ENCODE data around the gene UQCRC1.

The UQCRC1 gene

DNA sequence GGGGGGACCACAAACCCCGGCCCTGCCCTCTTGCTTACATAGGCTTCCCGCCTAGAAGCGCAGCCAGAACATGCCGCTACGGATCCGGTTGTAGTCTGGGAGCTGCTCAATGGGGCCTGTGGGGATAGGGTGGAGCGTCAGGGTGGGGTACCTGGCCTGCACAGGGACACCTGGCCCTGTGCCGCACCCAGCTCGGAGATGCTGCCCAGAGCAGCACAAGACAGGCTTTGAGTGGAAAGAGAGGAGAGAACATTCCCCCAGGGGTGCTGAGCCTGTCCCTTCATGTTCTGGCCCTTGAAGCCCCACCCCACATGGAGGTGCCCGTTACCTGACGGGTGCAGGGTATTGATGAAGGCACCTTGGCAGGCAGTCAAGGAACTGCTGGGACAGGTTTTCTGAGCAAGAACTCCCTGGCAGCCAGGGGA is 10.4 kb downstream of the UQCRC1 start:
- no peak for FAIRE-seq
- TF ChIP-seq, protein P1, sequence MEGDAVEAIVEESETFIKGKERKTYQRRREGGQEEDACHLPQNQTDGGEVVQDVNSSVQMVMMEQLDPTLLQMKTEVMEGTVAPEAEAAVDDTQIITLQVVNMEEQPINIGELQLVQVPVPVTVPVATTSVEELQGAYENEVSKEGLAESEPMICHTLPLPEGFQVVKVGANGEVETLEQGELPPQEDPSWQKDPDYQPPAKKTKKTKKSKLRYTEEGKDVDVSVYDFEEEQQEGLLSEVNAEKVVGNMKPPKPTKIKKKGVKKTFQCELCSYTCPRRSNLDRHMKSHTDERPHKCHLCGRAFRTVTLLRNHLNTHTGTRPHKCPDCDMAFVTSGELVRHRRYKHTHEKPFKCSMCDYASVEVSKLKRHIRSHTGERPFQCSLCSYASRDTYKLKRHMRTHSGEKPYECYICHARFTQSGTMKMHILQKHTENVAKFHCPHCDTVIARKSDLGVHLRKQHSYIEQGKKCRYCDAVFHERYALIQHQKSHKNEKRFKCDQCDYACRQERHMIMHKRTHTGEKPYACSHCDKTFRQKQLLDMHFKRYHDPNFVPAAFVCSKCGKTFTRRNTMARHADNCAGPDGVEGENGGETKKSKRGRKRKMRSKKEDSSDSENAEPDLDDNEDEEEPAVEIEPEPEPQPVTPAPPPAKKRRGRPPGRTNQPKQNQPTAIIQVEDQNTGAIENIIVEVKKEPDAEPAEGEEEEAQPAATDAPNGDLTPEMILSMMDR (IDR thresholded peaks at IDR 0.05; ENCODE audit: insufficient read depth, missing control alignments): no peak
- DNase-seq (ENCODE audit: insufficient read length, low spot score): no peak

DNA sequence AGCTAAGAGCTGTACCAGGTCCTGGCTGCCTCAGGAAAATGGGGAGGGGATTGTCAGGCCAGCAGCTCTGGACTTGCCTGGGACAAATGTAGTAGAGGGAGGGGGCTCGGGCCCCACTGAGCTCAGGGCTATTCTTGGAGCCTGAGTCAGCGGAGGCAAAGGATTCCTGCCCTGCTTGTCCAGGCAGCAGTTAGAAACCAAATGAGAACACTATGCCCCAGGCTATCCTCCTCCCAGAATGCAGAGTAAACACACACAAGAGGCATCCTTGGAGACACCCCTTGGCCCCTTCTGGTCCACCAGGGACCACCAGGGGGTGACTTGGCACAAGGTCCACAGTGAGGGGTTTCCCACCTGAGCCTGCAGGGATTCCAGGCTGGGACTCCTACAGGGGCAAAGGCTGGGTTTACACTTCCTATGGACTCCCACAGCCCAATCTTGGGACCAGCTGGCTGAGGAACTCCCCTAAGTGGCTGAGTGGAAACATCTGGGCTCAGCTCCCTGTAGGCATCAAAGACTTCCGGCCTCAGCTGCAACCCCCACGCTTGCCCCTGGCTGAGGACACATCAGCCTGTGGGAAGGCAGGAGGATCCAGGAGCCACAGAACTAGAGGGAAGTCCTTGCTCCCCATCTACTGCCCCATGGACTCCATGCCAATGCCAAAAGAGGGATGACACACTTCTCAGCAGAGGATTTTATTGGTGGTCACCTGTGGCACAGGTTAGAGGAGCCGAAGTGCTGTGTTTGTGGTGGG is 10.9 kb downstream of the UQCRC1 start:
- DNase-seq (ENCODE audit: insufficient read length, low spot score) (no peak), FAIRE-seq (no peak)
- TF ChIP-seq, protein P1 (IDR thresholded peaks at IDR 0.05; ENCODE audit: insufficient read depth, missing control alignments): no peak

DNA sequence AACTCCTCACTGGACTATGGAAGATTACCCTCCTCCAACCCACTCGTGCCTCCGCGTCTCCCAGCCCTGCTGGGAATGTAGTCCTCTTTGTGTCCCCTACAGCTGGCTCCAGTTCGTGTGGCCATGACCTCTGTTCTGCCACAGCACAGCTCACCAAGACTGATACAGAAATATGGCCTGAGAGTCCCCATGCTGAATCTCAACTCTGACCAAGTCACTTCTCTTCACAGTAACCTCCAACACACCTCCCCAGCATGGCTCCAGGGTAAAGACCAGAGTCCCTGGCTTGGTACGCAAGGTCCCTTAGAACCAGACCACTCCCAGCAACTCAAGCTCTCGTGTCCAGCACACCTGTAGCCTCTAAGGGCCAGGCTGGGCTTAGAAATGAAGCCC is 12.0 kb downstream of the UQCRC1 start:
- no peak for DNase-seq (ENCODE audit: insufficient read length, low spot score)
- TF ChIP-seq, protein P1 (IDR thresholded peaks at IDR 0.05; ENCODE audit: insufficient read depth, missing control alignments): no peak
- FAIRE-seq: no peak

DNA sequence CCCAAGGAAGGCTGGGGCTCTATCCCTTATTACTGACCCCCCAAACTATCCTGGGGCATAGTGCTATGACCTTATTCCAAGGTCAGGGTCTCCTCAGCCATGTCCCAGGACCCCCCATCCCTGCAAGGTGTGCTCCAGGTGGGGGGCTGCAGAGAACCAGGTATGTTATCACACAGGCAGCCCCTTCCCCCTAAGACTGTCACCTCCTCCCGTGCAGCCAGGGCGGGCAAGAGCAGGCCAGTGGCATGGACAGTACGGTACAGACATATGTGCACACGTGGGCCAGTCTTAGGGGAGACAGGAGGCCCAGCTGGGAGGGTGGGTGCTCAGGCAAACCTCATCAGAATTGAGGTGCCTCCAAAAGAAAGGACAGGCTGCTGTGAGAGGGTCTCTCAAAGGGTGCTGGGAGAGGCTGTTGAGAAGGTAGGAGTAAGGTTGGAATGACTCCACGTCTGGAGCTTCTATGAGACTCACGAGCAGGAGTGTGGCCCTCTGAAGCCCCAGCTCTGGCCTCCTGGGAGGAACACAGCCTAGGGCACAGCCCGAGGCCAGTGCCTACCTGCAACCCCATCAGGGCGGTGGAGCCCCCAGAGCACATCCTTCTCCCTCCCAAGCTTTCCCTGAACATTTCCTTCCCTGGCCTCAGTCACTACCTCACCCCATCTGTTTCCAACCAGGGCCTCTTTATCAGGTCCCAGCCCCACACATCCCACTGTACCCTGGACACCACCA is 12.6 kb downstream of the UQCRC1 start:
- no peak for FAIRE-seq

DNA sequence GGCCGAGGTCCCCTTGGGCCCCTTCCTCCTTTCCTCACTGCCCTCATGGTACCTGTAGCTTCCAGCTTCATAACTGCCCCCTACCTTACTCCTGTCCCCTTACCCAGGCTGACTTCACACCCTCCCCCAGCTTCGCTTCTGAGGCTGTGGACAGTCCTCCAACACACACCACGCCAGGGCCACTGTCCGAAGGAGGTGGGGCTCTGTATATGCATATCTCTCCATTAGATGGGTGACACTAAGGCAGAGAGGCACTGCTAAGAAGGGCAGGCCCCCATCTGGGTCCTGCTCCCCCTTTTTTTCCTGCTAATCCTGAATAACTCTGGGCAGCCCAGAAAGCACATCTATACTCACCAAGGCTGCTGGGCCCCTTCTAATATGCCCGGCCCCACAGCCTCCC is 13.3 kb downstream of the UQCRC1 start:
- TF ChIP-seq, protein P1 (IDR thresholded peaks at IDR 0.05; ENCODE audit: insufficient read depth, missing control alignments): no peak
- no peak for DNase-seq (ENCODE audit: insufficient read length, low spot score)
- FAIRE-seq: no peak

More for the DNA sequence above, 12.6 kb downstream of the UQCRC1 start:
- no peak for DNase-seq (ENCODE audit: insufficient read length, low spot score)
- TF ChIP-seq, protein P1 (IDR thresholded peaks at IDR 0.05; ENCODE audit: insufficient read depth, missing control alignments): no peak

DNA sequence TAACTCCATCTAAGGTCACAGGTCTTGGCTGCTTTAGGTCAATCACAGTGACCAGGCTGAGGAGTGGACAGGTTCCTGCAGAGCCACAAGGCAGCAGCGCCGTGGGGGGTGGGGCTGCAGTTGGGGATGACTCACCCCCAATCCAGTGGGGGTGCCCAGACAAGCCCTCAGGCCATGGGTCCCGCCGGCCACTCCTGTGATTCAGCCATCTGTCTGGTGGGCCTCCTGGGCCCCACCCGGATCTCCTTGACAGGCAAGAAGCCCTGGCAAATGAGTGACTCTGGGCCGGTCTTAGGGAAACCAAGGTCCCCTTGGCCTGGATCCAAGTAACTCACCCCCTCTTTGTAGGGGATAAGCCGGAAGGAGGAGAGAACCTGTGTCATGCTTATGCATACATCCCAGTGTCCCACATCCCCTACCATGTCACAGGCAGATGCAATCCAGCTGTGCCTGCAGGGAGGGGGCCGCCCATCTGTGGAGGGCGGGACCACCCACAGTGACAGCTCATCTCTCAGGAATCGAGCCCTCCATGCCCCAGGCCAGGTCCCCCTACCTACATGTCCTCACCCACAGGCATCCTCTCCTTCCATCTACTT is 13.8 kb downstream of the UQCRC1 start:
- TF ChIP-seq, protein P1 (IDR thresholded peaks at IDR 0.05; ENCODE audit: insufficient read depth, missing control alignments): no peak
- FAIRE-seq: no peak
- DNase-seq (ENCODE audit: insufficient read length, low spot score): no peak

Data from D721Med (cell line).